Small intestine (tissue), 7 donors: Measurements from ENCODE around the gene C3. TPM values are rescaled to one million over a fixed set of nuclear protein-coding genes. Genes with fewer than 3 reads are reported as not detected.

Source experiments
- DNase-seq, 2 donors: peaks; one replicate each; pipeline versions ENCODE4 v3.0.0 to v3.0.0-alpha.2; 2013
- FAIRE-seq: peaks from 2 replicates; lab custom pipeline; 2012; peaks lifted over from hg19 to GRCh38; lab: Jason Lieb, UNC
- H3K27ac ChIP-seq, 3 donors: one replicate each; pipeline ENCODE4 v1.5.1; 2013; ENCODE audit warnings: low read length in 2 of 3, mild to moderate bottlenecking in 2 of 3, control low read depth in 1 of 3, inconsistent platforms in 1 of 3, low read depth in 1 of 3, moderate library complexity in 1 of 3
- H3K27me3 ChIP-seq, 3 donors: one replicate each; pipeline ENCODE4 v1.6.1; 2013; ENCODE audit warnings: low read length in 3 of 3, inconsistent platforms in 1 of 3; ENCODE audit not compliant: control insufficient read depth in 3 of 3, insufficient read depth in 3 of 3
- H3K36me3 ChIP-seq, 3 donors: one replicate each; pipeline ENCODE4 v1.6.1; 2013; ENCODE audit warnings: low read length in 3 of 3, inconsistent platforms in 1 of 3, low read depth in 1 of 3, mild to moderate bottlenecking in 1 of 3, moderate library complexity in 1 of 3; ENCODE audit not compliant: control insufficient read depth in 3 of 3, insufficient read depth in 2 of 3
- H3K4me1 ChIP-seq, 3 donors: one replicate each; pipeline ENCODE4 v1.6.1; 2013; ENCODE audit warnings: low read length in 2 of 3, inconsistent platforms in 1 of 3, low read depth in 1 of 3, mild to moderate bottlenecking in 1 of 3, moderate library complexity in 1 of 3; ENCODE audit not compliant: control insufficient read depth in 3 of 3, insufficient read depth in 2 of 3
- H3K4me3 ChIP-seq, 3 donors: one replicate each; pipeline ENCODE4 v1.5.1; 2013; ENCODE audit warnings: low read length in 3 of 3, control low read depth in 1 of 3, inconsistent platforms in 1 of 3, low read depth in 1 of 3, mild to moderate bottlenecking in 1 of 3, moderate library complexity in 1 of 3
- H3K9me3 ChIP-seq, 2 donors: one replicate each; pipeline ENCODE4 v1.6.1; 2013; ENCODE audit warnings: low read depth in 1 of 2, low read length in 1 of 2; ENCODE audit not compliant: control insufficient read depth in 2 of 2, insufficient read depth in 1 of 2
- WGBS, 3 donors: extraction: QIAGEN DNeasy Blood & Tissue Kit; methylation state at CpG; one replicate each; pipeline ENCODE4 v1.1.7; 2013; 5-methylcytosine and 5-hydroxymethylcytosine counted together
- polyA plus RNA-seq, 4 donors: library from polyadenylated mRNA; stranded (reverse) in 3 of 4; unstranded in 1 of 4; fragments of 200-250 nt in 3 of 4; fragments of 120-200 nt in 1 of 4; gene quantifications; one replicate each; pipeline versions ENCODE4 v1.2.1 to v1.2.3, GENCODE V29; 2013
- donor health status: healthy with polysubstance abuse.
- donor health status: control.
- donor health status: control.
- donor health status: Bipolar disorder and iron deficiency.
- donor health status: healthy.

The C3 gene
- polyA plus RNA-seq, 4 donors: 9.5 to 552 (median 63.2) TPM

- H3K36me3 ChIP-seq: peaks cover 0 to 6% (median 0%) of the 10 kb centered on the region in 3 donors
- FAIRE-seq: no peak
- no peaks in the 10 kb centered on the region for H3K27me3 ChIP-seq
- peaks cover 0 to 7% of the 10 kb centered on the region in 2 donors for H3K9me3 ChIP-seq
- H3K4me3 ChIP-seq: no peak overlapping the region
- no peak overlapping the region for H3K27ac ChIP-seq
- WGBS, 3 donors: 32 to 59% (median 37%) methylated on average over 3 of the region's 3 CpGs
- no peaks in the 10 kb centered on the region for H3K4me1 ChIP-seq
- no peak for DNase-seq
Observed at GRCh38 chr19:6682607-6683128, 37.8 kb downstream of the C3 start.

- H3K36me3 ChIP-seq: peaks cover 0 to 6% (median 0%) of the 10 kb centered on the region in 3 donors
- no peak overlapping the region for H3K27ac ChIP-seq
- DNase-seq (no peak), FAIRE-seq (no peak)
- H3K27me3 ChIP-seq: peaks cover 0 to under 1% (median 0%) of the 10 kb centered on the region in 3 donors
- WGBS, 3 donors: 90 to 100% (median 93%) methylated on average over 1 of the region's 1 CpG
- peaks cover 0 to 7% of the 10 kb centered on the region in 2 donors for H3K9me3 ChIP-seq
- H3K4me1 ChIP-seq: no peaks in the 10 kb centered on the region
- H3K4me3 ChIP-seq: no peak overlapping the region
Observed at GRCh38 chr19:6680141-6680540, 40.3 kb downstream of the C3 start.

DNA sequence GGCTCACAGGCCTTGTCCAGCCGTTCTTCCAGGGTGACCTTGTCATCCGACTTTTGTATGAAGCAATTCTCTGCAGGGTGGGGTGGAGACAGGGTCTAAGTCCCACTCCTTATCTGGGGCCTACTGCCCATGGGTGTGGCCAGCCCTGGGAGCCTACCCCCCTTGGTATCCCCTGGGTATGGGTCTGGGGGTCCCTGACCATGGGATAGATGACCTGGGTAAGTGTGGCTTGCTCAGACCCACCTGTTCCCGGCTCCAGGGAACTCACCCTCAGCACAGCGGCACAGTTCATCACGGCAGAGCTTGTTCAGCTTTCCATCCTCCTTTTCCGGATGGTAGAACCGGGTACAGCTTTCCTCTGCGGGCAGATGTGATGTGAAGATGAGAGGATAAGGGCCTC is 41.3 kb downstream of the C3 start:
- H3K4me1 ChIP-seq: no peaks in the 10 kb centered on the region
- FAIRE-seq (no peak), DNase-seq (peak in 1 of 2 donors; percentile 22)
- peaks cover 0 to 6% (median 0%) of the 10 kb centered on the region in 3 donors for H3K36me3 ChIP-seq
- peaks cover 0 to 2% (median 0%) of the 10 kb centered on the region in 3 donors for H3K27me3 ChIP-seq
- H3K27ac ChIP-seq: no peak overlapping the region
- H3K4me3 ChIP-seq: no peak overlapping the region
- peaks cover 0 to 7% of the 10 kb centered on the region in 2 donors for H3K9me3 ChIP-seq
- WGBS, 3 donors: 80 to 85% (median 83%) methylated on average over 4 to 8 of the region's 8 CpGs

GRCh38 chr19:6678690-6679109 is 41.8 kb downstream of the C3 start:
- Histone ChIP-seq H3K27me3 (peaks cover 0 to 2% (median 0%) of the 10 kb centered on the region in 3 donors), H3K9me3 (peaks cover 0 to 7% of the 10 kb centered on the region in 2 donors), H3K27ac (no peak overlapping the region), H3K36me3 (peaks cover 0 to 6% (median 0%) of the 10 kb centered on the region in 3 donors), H3K4me1 (no peaks in the 10 kb centered on the region), H3K4me3 (no peak overlapping the region)
- DNase-seq: no peak
- 82 to 99% (median 83%) methylated on average over 4 of the region's 4 CpGs for WGBS, 3 donors
- FAIRE-seq: no peak

DNA sequence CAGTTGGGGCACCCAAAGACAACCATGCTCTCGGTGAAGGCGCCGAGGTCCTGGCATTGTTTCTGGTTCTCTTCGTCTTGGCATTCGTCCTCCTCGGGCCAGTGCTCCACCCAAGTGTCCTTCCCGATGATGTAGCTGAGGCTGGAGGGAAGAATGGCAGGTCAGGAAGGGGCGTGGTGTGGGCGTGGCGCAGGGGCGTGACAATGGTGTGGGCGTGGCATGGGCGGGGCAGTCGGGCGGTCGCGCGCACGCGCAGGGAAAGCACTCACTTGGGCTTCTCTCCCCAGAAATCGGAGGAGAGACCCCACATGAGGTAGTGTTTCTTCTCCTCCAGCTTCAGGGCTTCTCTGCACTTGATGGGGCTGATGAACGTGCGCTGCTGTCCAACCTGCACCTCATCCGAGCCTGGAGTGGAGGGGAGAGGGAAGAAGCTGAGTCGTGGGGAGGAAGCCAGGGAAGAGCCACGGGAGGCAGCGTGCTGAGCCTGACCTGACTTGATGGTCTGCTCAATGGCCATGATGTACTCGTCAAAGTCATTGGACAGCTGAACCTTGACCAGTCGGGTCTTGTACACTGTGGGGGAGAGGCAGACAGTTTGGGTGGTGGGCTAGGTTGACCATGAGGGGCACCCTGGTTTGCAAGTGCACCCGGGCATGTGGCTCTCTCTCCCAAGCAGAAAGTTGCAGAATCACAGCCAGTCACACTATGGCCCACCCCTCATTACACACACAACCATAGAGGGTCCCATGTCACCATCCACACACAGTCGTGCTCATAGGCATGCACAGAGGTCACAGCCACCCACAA is 42.4 kb downstream of the C3 start:
- Histone ChIP-seq H3K9me3 (peaks cover 0 to 7% of the 10 kb centered on the region in 2 donors), H3K27ac (no peak overlapping the region), H3K36me3 (peaks cover 0 to 6% (median 0%) of the 10 kb centered on the region in 3 donors), H3K4me1 (no peaks in the 10 kb centered on the region), H3K4me3 (no peak overlapping the region), H3K27me3 (peaks cover 0 to 2% (median 0%) of the 10 kb centered on the region in 3 donors)
- WGBS, 3 donors: 58 to 76% (median 58%) methylated on average over 23 to 31 of the region's 31 CpGs
- FAIRE-seq (no peak), DNase-seq (no peak)

GRCh38 chr19:6677495-6677882 is 43.0 kb downstream of the C3 start:
- Histone ChIP-seq H3K4me1 (no peaks in the 10 kb centered on the region), H3K4me3 (no peak overlapping the region), H3K36me3 (peaks cover 0 to 6% (median 0%) of the 10 kb centered on the region in 3 donors), H3K9me3 (peaks cover 0 to 7% of the 10 kb centered on the region in 2 donors), H3K27ac (no peak overlapping the region), H3K27me3 (peaks cover 0 to 2% (median 0%) of the 10 kb centered on the region in 3 donors)
- no peak for FAIRE-seq
- DNase-seq: no peak
- WGBS, 3 donors: 75 to 85% (median 81%) methylated on average over 10 of the region's 10 CpGs

DNA sequence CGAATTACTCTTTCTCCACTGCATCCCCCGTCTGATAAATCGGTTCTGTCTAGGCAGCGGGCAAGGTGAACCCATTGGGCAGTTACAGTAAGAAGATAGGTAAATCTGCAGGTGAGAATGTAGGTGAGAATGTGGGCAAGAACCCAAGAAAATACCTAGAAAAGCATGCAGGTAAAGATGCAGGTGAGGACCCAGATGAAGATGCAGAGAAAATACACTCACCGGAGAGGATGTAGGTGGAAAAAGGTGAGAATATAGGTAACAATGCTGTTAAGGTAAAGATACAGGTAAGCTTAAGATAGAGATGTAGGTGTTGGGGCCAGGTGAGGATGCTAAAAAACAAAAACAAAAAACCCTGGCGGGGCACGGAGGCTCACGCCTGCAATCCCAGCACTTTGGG is 44.2 kb downstream of the C3 start:
- no peak for DNase-seq
- Histone ChIP-seq H3K36me3 (peaks cover 0 to 6% (median 0%) of the 10 kb centered on the region in 3 donors), H3K4me3 (no peak overlapping the region), H3K9me3 (peaks cover 0 to 7% of the 10 kb centered on the region in 2 donors), H3K4me1 (no peaks in the 10 kb centered on the region), H3K27me3 (peaks cover 0 to 2% (median 0%) of the 10 kb centered on the region in 3 donors), H3K27ac (no peak overlapping the region)
- no peak for FAIRE-seq
- 91 to 93% (median 92%) methylated on average over 8 of the region's 8 CpGs for WGBS, 3 donors

DNA sequence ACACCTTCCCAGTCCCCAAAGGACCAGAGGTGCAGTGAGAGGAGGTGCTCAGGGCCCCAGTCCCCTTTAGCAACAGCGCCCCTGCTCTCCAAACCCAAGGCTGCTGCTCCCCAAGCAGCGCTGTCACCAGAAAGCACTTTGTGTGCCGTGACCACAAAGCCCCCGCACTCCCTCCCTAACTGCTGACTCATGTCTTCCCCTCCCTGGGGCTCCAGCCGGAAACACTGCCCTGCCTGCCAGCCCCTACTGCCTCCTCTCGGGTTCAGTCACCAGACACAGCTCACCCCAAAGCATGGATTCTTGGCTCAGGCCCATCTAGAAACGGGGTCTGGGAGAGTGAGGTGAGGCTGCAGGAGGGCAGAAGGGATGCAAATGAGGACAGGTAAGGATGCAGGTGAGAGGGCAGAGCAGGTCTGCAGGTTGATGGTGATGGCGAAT is 45.6 kb downstream of the C3 start:
- H3K4me1 ChIP-seq: no peaks in the 10 kb centered on the region
- H3K9me3 ChIP-seq: peaks cover 0 to 7% of the 10 kb centered on the region in 2 donors
- H3K27me3 ChIP-seq: peaks cover 0 to 2% (median 0%) of the 10 kb centered on the region in 3 donors
- DNase-seq (peak; percentile 24 to 71), FAIRE-seq (no peak)
- peaks cover 0 to 6% (median 0%) of the 10 kb centered on the region in 3 donors for H3K36me3 ChIP-seq
- H3K4me3 ChIP-seq: no peak overlapping the region
- peak overlapping the region in 1 of 3 donors; percentile 19 for H3K27ac ChIP-seq
- WGBS, 3 donors: 23 to 47% (median 32%) methylated on average over 8 of the region's 8 CpGs
